H1 (cell line): ENCODE results near the gene PLA2G4F. TPM values are rescaled to one million over a fixed set of nuclear protein-coding genes. Genes with fewer than 3 reads are reported as not detected.

Experiments
- CTCF ChIA-PET: fragments of 300-600 bp; sonication (Branson Sonifier 250); formaldehyde crosslinking; loops from one replicate; lab custom pipeline; 2021; ENCODE audit not compliant: partially characterized antibody; lab: Charles Lee
- POLR2A ChIA-PET: fragments of 300-600 bp; sonication (Branson Sonifier 250); formaldehyde crosslinking; loops from one replicate; lab custom pipeline; 2021; ENCODE audit warnings: inconsistent platforms; ENCODE audit not compliant: partially characterized antibody; lab: Charles Lee
- DNase-seq, 2 experiments: peaks; one replicate each; pipeline versions ENCODE4 v3.0.0 to v3.0.0-alpha.2; 2010 to 2022; ENCODE audit warnings: low spot score in 2 of 2, low read depth in 1 of 2, mixed read lengths in 1 of 2
- FAIRE-seq: peaks from 2 replicates; lab custom pipeline; 2011; peaks lifted over from hg19 to GRCh38; lab: Jason Lieb, UNC
- H2AFZ ChIP-seq: 2 replicates; pipeline ENCODE4 v1.8.1; 2012; ENCODE audit warnings: low read length, inconsistent platforms
- H2AK5ac ChIP-seq: 2 replicates; pipeline ENCODE4 v1.6.1; 2013; ENCODE audit warnings: low read depth, low read length
- H2BK120ac ChIP-seq: replicated peaks from 2 replicates; pipeline ENCODE3; 2013; ENCODE audit warnings: low read depth, low read length, inconsistent platforms
- H2BK12ac ChIP-seq: 2 replicates; pipeline ENCODE4 v1.6.1; 2013; ENCODE audit warnings: low read depth, low read length
- H2BK15ac ChIP-seq: 2 replicates; pipeline ENCODE4 v1.6.1; 2013; ENCODE audit warnings: low read length
- H2BK20ac ChIP-seq: 2 replicates; pipeline ENCODE4 v1.6.1; 2013; ENCODE audit warnings: low read length
- H2BK5ac ChIP-seq: 2 replicates; pipeline ENCODE4 v1.6.1; 2013; ENCODE audit warnings: low read depth, low read length
- H3K14ac ChIP-seq: 2 replicates; pipeline ENCODE4 v1.6.1; 2013; ENCODE audit warnings: inconsistent platforms; ENCODE audit not compliant: insufficient read length
- H3K18ac ChIP-seq: 2 replicates; pipeline ENCODE4 v1.6.1; 2013; ENCODE audit warnings: low read length; ENCODE audit errors: extremely low read depth
- H3K23ac ChIP-seq: 2 replicates; pipeline ENCODE4 v1.6.1; 2013; ENCODE audit warnings: inconsistent platforms; ENCODE audit not compliant: insufficient read length
- H3K23me2 ChIP-seq: 2 replicates; pipeline ENCODE4 v1.6.1; 2013; ENCODE audit warnings: low read depth, low read length
- H3K27ac ChIP-seq: 2 replicates; pipeline ENCODE4 v1.6.1; 2011; ENCODE audit warnings: low read depth, low read length, inconsistent platforms
- H3K27me3 ChIP-seq, 4 experiments: replicated peaks in 1 of 4; 1 replicate in 1 of 4; 2 replicates in 3 of 4; pipeline versions ENCODE4 v1.6.1 to v1.8.1; 2011 to 2013; ENCODE audit warnings: low read length in 3 of 4, mild to moderate bottlenecking in 3 of 4, inconsistent platforms in 2 of 4, mixed read lengths in 2 of 4, moderate library complexity in 1 of 4; ENCODE audit not compliant: control insufficient read depth in 3 of 4, insufficient read depth in 3 of 4; ENCODE audit errors: extremely low read depth in 1 of 4
- H3K36me3 ChIP-seq, 4 experiments: 2 replicates each; pipeline versions ENCODE4 v1.6.1 to v1.8.1; 2011 to 2013; ENCODE audit warnings: mild to moderate bottlenecking in 4 of 4, low read length in 3 of 4, moderate library complexity in 2 of 4, control low read depth in 1 of 4, inconsistent platforms in 1 of 4; ENCODE audit not compliant: insufficient read depth in 4 of 4, control insufficient read depth in 2 of 4
- H3K4ac ChIP-seq: replicated peaks from 2 replicates; pipeline ENCODE3; 2013; ENCODE audit warnings: low read length, low read depth, mixed read lengths, inconsistent platforms; ENCODE audit not compliant: insufficient read length
- H3K4me1 ChIP-seq, 4 experiments: replicated peaks in 1 of 4; 1 replicate in 1 of 4; 2 replicates in 3 of 4; pipeline versions ENCODE4 v1.6.1 to v1.8.1; 2011 to 2013; ENCODE audit warnings: low read length in 3 of 4, inconsistent platforms in 2 of 4, mixed read lengths in 1 of 4; ENCODE audit not compliant: insufficient read depth in 4 of 4, control insufficient read depth in 3 of 4
- H3K4me2 ChIP-seq, 2 experiments: 2 replicates each; pipeline versions ENCODE4 v1.6.1 to v1.8.1; 2011 to 2013; ENCODE audit warnings: low read depth in 2 of 2, low read length in 2 of 2, control low read depth in 1 of 2, inconsistent platforms in 1 of 2, mild to moderate bottlenecking in 1 of 2; ENCODE audit not compliant: insufficient read depth in 1 of 2
- H3K4me3 ChIP-seq, 4 experiments: fragments of 200-600, 300-600 bp in 1 of 4; sonication (generic), shearing (Covaris generic), sonication (Bioruptor Twin) in 1 of 4; 2 replicates each; pipeline versions ENCODE4 v1.5.1 to v1.8.1; 2011 to 2016; ENCODE audit warnings: low read length in 4 of 4, low read depth in 3 of 4, control low read depth in 2 of 4, inconsistent platforms in 2 of 4, mild to moderate bottlenecking in 2 of 4, mixed read lengths in 1 of 4, moderate library complexity in 1 of 4; ENCODE audit not compliant: insufficient read depth in 2 of 4; ENCODE audit errors: extremely low read depth in 1 of 4
- H3K56ac ChIP-seq: replicated peaks from 2 replicates; pipeline ENCODE3; 2013; ENCODE audit warnings: low read depth, mild to moderate bottlenecking, mixed read lengths, low read length, inconsistent platforms; ENCODE audit not compliant: insufficient read length
- H3K79me1 ChIP-seq: 2 replicates; pipeline ENCODE4 v1.6.1; 2013; ENCODE audit warnings: low read depth, low read length, control low read depth
- H3K79me2 ChIP-seq, 2 experiments: 2 replicates each; pipeline versions ENCODE4 v1.6.1 to v1.8.1; 2012 to 2013; ENCODE audit warnings: low read length in 2 of 2, mild to moderate bottlenecking in 2 of 2, inconsistent platforms in 1 of 2; ENCODE audit not compliant: insufficient read depth in 2 of 2, control insufficient read depth in 1 of 2
- H3K9ac ChIP-seq, 4 experiments: replicated peaks in 1 of 4; 1 replicate in 1 of 4; 2 replicates in 3 of 4; pipeline versions ENCODE4 v1.6.1 to v1.8.1; 2011 to 2013; ENCODE audit warnings: low read depth in 3 of 4, low read length in 3 of 4, control low read depth in 2 of 4, mild to moderate bottlenecking in 2 of 4, moderate library complexity in 2 of 4, inconsistent platforms in 1 of 4; ENCODE audit errors: extremely low read depth in 1 of 4
- H3K9me3 ChIP-seq, 2 experiments: 2 replicates each; pipeline versions ENCODE4 v1.6.1 to v1.8.1; 2012 to 2013; ENCODE audit warnings: mild to moderate bottlenecking in 2 of 2, moderate library complexity in 2 of 2, control low read depth in 1 of 2, inconsistent platforms in 1 of 2, low read depth in 1 of 2, low read length in 1 of 2, mixed read lengths in 1 of 2; ENCODE audit not compliant: insufficient read depth in 2 of 2
- H4K20me1 ChIP-seq, 2 experiments: replicated peaks in 1 of 2; 2 replicates each; pipeline versions ENCODE3 to v1.8.1; 2011 to 2013; ENCODE audit warnings: inconsistent platforms in 2 of 2, low read length in 2 of 2, mild to moderate bottlenecking in 1 of 2; ENCODE audit not compliant: insufficient read depth in 2 of 2, control insufficient read depth in 1 of 2
- H4K5ac ChIP-seq: 2 replicates; pipeline ENCODE4 v1.6.1; 2013; ENCODE audit warnings: low read length, low read depth, mixed read lengths, inconsistent platforms; ENCODE audit not compliant: insufficient read length
- H4K8ac ChIP-seq: 2 replicates; pipeline ENCODE4 v1.8.0; 2013; ENCODE audit warnings: mild to moderate bottlenecking, moderate library complexity, low read length, inconsistent platforms; ENCODE audit not compliant: insufficient read depth; ENCODE audit errors: extremely low read depth
- H4K91ac ChIP-seq: replicated peaks from 2 replicates; pipeline ENCODE3; 2013; ENCODE audit warnings: low read length, mixed read lengths, inconsistent platforms; ENCODE audit not compliant: insufficient read length
- ATF3 ChIP-seq: IDR thresholded peaks from 2 replicates; pipeline ENCODE4 v1.6.1; 2011; ENCODE audit warnings: low read depth, mild to moderate bottlenecking, low read length; ENCODE audit not compliant: insufficient read depth
- HDAC2 ChIP-seq, 2 experiments: fragments of 300-600 bp in 1 of 2; sonication (generic) in 1 of 2; IDR thresholded peaks; 2 replicates each; pipeline ENCODE4 v1.6.1; 2011 to 2012; ENCODE audit warnings: low read depth in 2 of 2, low read length in 2 of 2, mild to moderate bottlenecking in 2 of 2, moderate library complexity in 2 of 2, borderline replicate concordance in 1 of 2, inconsistent platforms in 1 of 2
- POU5F1 ChIP-seq: IDR thresholded peaks from 2 replicates; pipeline ENCODE4 v1.6.1; 2011; ENCODE audit warnings: low read depth, mild to moderate bottlenecking, low read length, moderate library complexity
- RNF2 ChIP-seq: fragments of 200-900, 300-1000 bp; sonication (generic); IDR thresholded peaks from 2 replicates; pipeline ENCODE4 v1.7.1; 2016; ENCODE audit warnings: borderline replicate concordance, low read depth, mild to moderate bottlenecking, antibody characterized with exemption, low read length; ENCODE audit not compliant: poor library complexity, severe bottlenecking; ENCODE audit errors: missing control alignments
- SIN3A ChIP-seq, 2 experiments: IDR thresholded peaks in 1 of 2; conservative IDR thresholded peaks in 1 of 2; 2 replicates each; pipeline ENCODE4 v1.6.1; 2011 to 2012; ENCODE audit warnings: low read length in 2 of 2, improper control_type of control experiment in 1 of 2, low read depth in 1 of 2, mild to moderate bottlenecking in 1 of 2
- SP1 ChIP-seq: IDR thresholded peaks from 2 replicates; pipeline ENCODE4 v1.6.1; 2011; ENCODE audit warnings: low read depth, low read length
- SRF ChIP-seq: IDR thresholded peaks from 2 replicates; pipeline ENCODE4 v1.6.1; 2011; ENCODE audit warnings: mild to moderate bottlenecking, low read depth, low read length, moderate library complexity
- SUZ12 ChIP-seq: fragments of 200-600 bp; sonication (generic); IDR thresholded peaks from 2 replicates; pipeline ENCODE4 v1.6.1; 2012; ENCODE audit warnings: mild to moderate bottlenecking, inconsistent platforms, low read length, moderate library complexity, mixed read lengths
- TEAD4 ChIP-seq: IDR thresholded peaks from 2 replicates; pipeline ENCODE4 v1.6.1; 2012; ENCODE audit warnings: low read depth, low read length, inconsistent platforms, mixed read lengths
- WGBS, 2 experiments: shearing (Covaris generic) in 1 of 2; methylation state at CpG; one replicate each; pipeline versions ENCODE4 v1.1.6 to v1.1.7; 2013 to 2015; ENCODE audit warnings: low lambda C conversion rate in 2 of 2, mixed read lengths in 2 of 2, inconsistent platforms in 1 of 2, low coverage in 1 of 2, missing lambda C conversion rate in 1 of 2; ENCODE audit not compliant: insufficient replicate concordance in 2 of 2, insufficient coverage in 1 of 2, insufficient read length in 1 of 2; ENCODE audit errors: extremely low coverage in 1 of 2, missing lambda C conversion rate in 1 of 2; 5-methylcytosine and 5-hydroxymethylcytosine counted together
- polyA plus RNA-seq, 7 experiments: library from polyadenylated mRNA; depleted of rRNA in 3 of 7; stranded (reverse) in 5 of 7; unstranded in 2 of 7; fragments of >200 nt in 5 of 7; fragments of 200-250 nt in 2 of 7; gene quantifications; 1 replicate in 5 of 7; 2 replicates in 1 of 7; 4 replicates in 1 of 7; pipeline versions ENCODE4 v1.2.1 to v1.2.3, GENCODE V29; 2011 to 2013; ENCODE audit warnings: missing spikeins in 2 of 7, mixed read lengths in 2 of 7
- total RNA-seq: library from RNA; stranded (reverse); fragmentation: NEBNext Ultra II Directional; extraction: Animal tissue kit (Norgen Biotek cat#: 25700); gene quantifications from 2 replicates; pipeline ENCODE4 v1.2.1, GENCODE V29; 2021

Gene PLA2G4F
- total and polyA plus RNA-seq, 2 of the 8 experiments (the other 6 are each of a cell fraction or from before 2014, with no cell fraction given) = not detected

- Histone ChIP-seq H3K4me3 (no peak overlapping the region; a peak in 1 of 8 replicates), H3K4me2 (peak overlapping the region; percentile 6 to 15; a peak in 2 of 4 replicates)
- TF ChIP-seq SP1 (no peak), SRF (no peak), SIN3A (conservative IDR thresholded peaks at IDR 0.05 in 1 of 2, IDR thresholded peaks at IDR 0.05 in 1 of 2; ENCODE audit: low read depth in 1 of 2, low read length in 2 of 2) (no peak), ATF3 (no peak), RNF2 (no peak), POU5F1 (no peak), TEAD4 (no peak), SUZ12 (no peak), HDAC2 (IDR thresholded peaks at IDR 0.05; ENCODE audit: borderline replicate concordance in 1 of 2, low read depth in 2 of 2, low read length in 2 of 2) (no peak)
These were observed 37.6 kb downstream of the PLA2G4F start for GRCh38 chr15:42118650-42119445.

More at GRCh38 chr15:42118650-42119445, 37.6 kb downstream of the PLA2G4F start:
- H3K4ac ChIP-seq = no peak overlapping the region
- H2BK12ac ChIP-seq = peak overlapping the region; percentile 19; the same call in 1 of the 2 replicates
- no peaks in the 10 kb centered on the region for H3K23me2 ChIP-seq
- no peaks in the 10 kb centered on the region for H3K27me3 ChIP-seq
- H3K56ac ChIP-seq = no peak overlapping the region
- H3K9ac ChIP-seq = no peak overlapping the region
- H2BK120ac ChIP-seq = no peak overlapping the region
- CTCF ChIA-PET = interaction anchor here (0.8 to 5.1 kb wide), 11 partner anchors 11 to 129 kb away, joined by 3 to 43 read pairs (median 6); no protein-coding TSS in a partner anchor
- H3K23ac ChIP-seq = no peak overlapping the region
- H3K14ac ChIP-seq = no peak overlapping the region
- no peaks in the 10 kb centered on the region for H3K79me2 ChIP-seq
- peak overlapping the region; percentile 41; the same call in 1 of the 2 replicates for H2BK5ac ChIP-seq
- no peaks in the 10 kb centered on the region for H3K79me1 ChIP-seq
- H2BK15ac ChIP-seq = no peak overlapping the region; the same call in 1 of the 2 replicates
- DNase-seq (no peak), FAIRE-seq (no peak)
- H4K5ac ChIP-seq = no peak overlapping the region
- peak overlapping the region; percentile 92 for H2AFZ ChIP-seq
- H2BK20ac ChIP-seq = no peak overlapping the region
- no peak overlapping the region for H4K91ac ChIP-seq
- H3K18ac ChIP-seq = peak overlapping the region; percentile 38; the same call in 1 of the 2 replicates
- peaks cover 0 to 6% (median under 1%) of the 10 kb centered on the region in 4 experiments; a peak in 3 of 7 replicates for H3K4me1 ChIP-seq
- no peak overlapping the region for H4K8ac ChIP-seq
- 62% methylated on average over 10 of the region's 10 CpGs; no CpG with 5 or more reads in 1 of the 2 experiments for WGBS, 2 experiments
- H3K9me3 ChIP-seq = no peaks in the 10 kb centered on the region
- no peaks in the 10 kb centered on the region for H3K36me3 ChIP-seq
- no peak overlapping the region for H2AK5ac ChIP-seq
- POLR2A ChIA-PET = interaction anchor here (1.4 kb wide), 1 partner anchor 19 kb away, joined by 4 read pairs; no protein-coding TSS in a partner anchor
- no peaks in the 10 kb centered on the region for H4K20me1 ChIP-seq
- no peak overlapping the region for H3K27ac ChIP-seq
